CD4-positive, alpha-beta memory T cell (primary cell): ENCODE results near the gene IL18RAP. TPM values are rescaled to one million over a fixed set of nuclear protein-coding genes. Genes with fewer than 3 reads are reported as not detected.

ENCODE experiments used
- CTCF ChIA-PET: fragments of 350-600 bp; sonication (Branson Sonifier 250); formaldehyde crosslinking; loops from one replicate; lab custom pipeline; 2021; ENCODE audit warnings: inconsistent platforms; ENCODE audit not compliant: partially characterized antibody; lab: Charles Lee
- POLR2A ChIA-PET: fragments of 350-600 bp; sonication (Branson Sonifier 250); formaldehyde crosslinking; loops from one replicate; lab custom pipeline; 2021; ENCODE audit not compliant: partially characterized antibody; lab: Charles Lee
- DNase-seq, 5 donors: peaks; one replicate each; pipeline versions ENCODE4 v3.0.0 to v3.0.0-alpha.2; 2020 to 2022; ENCODE audit warnings: mixed read lengths in 1 of 5
- H3K27ac ChIP-seq: one replicate; pipeline ENCODE4 v1.7.0; 2013; ENCODE audit warnings: low read depth, low read length
- H3K27me3 ChIP-seq: 2 replicates; pipeline ENCODE4 v1.7.0; 2013; ENCODE audit warnings: mild to moderate bottlenecking, low read length, moderate library complexity; ENCODE audit not compliant: insufficient read depth
- H3K36me3 ChIP-seq: 2 replicates; pipeline ENCODE4 v1.7.0; 2013; ENCODE audit warnings: mild to moderate bottlenecking, low read length, moderate library complexity; ENCODE audit not compliant: insufficient read depth
- H3K4me1 ChIP-seq: 2 replicates; pipeline ENCODE4 v1.7.0; 2013; ENCODE audit warnings: mild to moderate bottlenecking, low read length, moderate library complexity; ENCODE audit not compliant: insufficient read depth
- H3K4me3 ChIP-seq, 2 donors: one replicate each; pipeline ENCODE4 v1.7.0; 2013; ENCODE audit warnings: low read length in 2 of 2, mild to moderate bottlenecking in 1 of 2
- H3K9me3 ChIP-seq, 2 donors: one replicate each; pipeline ENCODE4 v1.7.0; 2013; ENCODE audit warnings: low read length in 2 of 2, control low read depth in 1 of 2; ENCODE audit not compliant: control insufficient read depth in 1 of 2
- H3K27ac Mint-ChIP-seq, 7 donors: one replicate each; pipeline ENCODE4 v1.8.0; 2020 to 2021; ENCODE audit warnings: mixed read lengths in 7 of 7, mild to moderate bottlenecking in 6 of 7, inconsistent platforms in 3 of 7, moderate library complexity in 3 of 7
- H3K27me3 Mint-ChIP-seq, 2 donors: one replicate each; pipeline ENCODE4 v1.8.0; 2020 to 2021; ENCODE audit warnings: mixed read lengths in 2 of 2
- H3K36me3 Mint-ChIP-seq, 2 donors: one replicate each; pipeline ENCODE4 v1.8.0; 2020 to 2021; ENCODE audit warnings: mixed read lengths in 2 of 2, inconsistent platforms in 1 of 2, mild to moderate bottlenecking in 1 of 2
- H3K4me1 Mint-ChIP-seq, 4 donors: one replicate each; pipeline ENCODE4 v1.8.0; 2020 to 2021; ENCODE audit warnings: mixed read lengths in 4 of 4, mild to moderate bottlenecking in 1 of 4
- H3K4me3 Mint-ChIP-seq, 8 donors: one replicate each; pipeline ENCODE4 v1.8.0; 2020 to 2021; ENCODE audit warnings: mixed read lengths in 8 of 8, mild to moderate bottlenecking in 7 of 8, moderate library complexity in 6 of 8, inconsistent platforms in 3 of 8
- H3K9me3 Mint-ChIP-seq, 8 donors: one replicate each; pipeline ENCODE4 v1.8.0; 2020 to 2021; ENCODE audit warnings: mixed read lengths in 8 of 8, mild to moderate bottlenecking in 5 of 8, inconsistent platforms in 3 of 8, moderate library complexity in 1 of 8
- intact Hi-C: fragments of 100-400 bp; cut with micrococcal nuclease; formaldehyde crosslinking; loops from one replicate; pipeline ENCODE4 v1.15.1; 2023
- polyA plus RNA-seq, 2 donors: library from polyadenylated mRNA; unstranded; fragments of 300-500 nt; fragmentation: Illumina TruSeq; gene quantifications; one replicate each; pipeline ENCODE4 v1.2.3, GENCODE V29; 2021
- total RNA-seq, 2 experiments: library from RNA; stranded (reverse); gene quantifications; one replicate each; pipeline ENCODE4 v1.2.3, GENCODE V29; 2021

Gene IL18RAP
- total and polyA plus RNA-seq, 4 experiments from 2014 or later: 0.33 to 6.5 (median 4.6) TPM

DNA sequence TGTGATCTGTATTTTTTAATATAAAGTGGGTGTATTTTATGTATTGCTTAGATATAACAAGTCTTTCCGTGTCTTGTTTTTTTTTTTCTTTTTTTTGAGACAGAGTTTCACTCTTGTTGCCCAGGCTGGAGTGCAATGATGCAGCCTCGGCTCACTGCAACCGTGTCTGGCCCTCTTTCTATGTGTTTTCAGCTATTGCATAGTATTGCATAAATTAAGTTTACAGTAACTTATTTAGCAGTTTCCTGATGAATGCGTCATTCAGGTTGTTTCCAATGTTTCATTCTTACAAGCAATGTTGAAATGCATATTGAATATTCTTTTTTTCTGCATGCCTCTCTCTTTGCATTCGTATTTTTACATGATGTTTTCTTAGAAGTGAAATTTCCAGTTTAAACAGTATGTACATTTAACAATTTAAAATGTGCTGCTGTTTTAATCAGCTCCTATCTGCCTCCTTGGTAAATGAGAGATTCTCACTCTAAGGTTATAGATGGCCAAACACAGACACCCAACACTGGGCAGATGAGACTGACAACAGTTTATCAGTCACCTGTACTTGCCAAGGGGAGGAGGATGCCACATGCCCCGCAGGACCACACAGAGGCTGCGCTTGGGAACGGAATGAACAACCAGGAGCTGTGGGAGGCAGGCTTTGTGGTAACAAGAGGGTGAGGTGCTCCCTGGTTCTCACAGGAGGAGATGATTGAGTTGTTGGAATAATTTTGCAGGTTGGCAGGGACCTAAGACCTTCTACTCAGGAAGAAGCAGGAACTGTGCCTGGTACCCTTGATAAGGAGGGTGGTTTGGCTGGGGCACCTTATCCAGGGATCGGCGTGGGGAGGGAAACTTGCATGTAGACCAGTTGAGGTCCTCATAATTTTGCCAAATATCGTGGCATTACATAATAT, 57.6 kb downstream of the IL18RAP start:
- no peak overlapping the region for H3K27ac Mint-ChIP-seq
- no peaks in the 10 kb centered on the region for H3K36me3 Mint-ChIP-seq
- no peak overlapping the region for H3K4me3 ChIP-seq
- DNase-seq: no peak
- intact Hi-C loops: no loop called here
- no peak overlapping the region for H3K27ac ChIP-seq
- no peaks in the 10 kb centered on the region for H3K9me3 ChIP-seq
- no peak overlapping the region for H3K4me3 Mint-ChIP-seq
- H3K36me3 ChIP-seq: no peaks in the 10 kb centered on the region
- H3K27me3 Mint-ChIP-seq: peaks cover 13 to 15% of the 10 kb centered on the region in 2 donors
- no peaks in the 10 kb centered on the region for H3K9me3 Mint-ChIP-seq
- H3K4me1 ChIP-seq: no peaks in the 10 kb centered on the region
- ChIA-PET CTCF (no interaction called here), POLR2A (no interaction called here)
- no peaks in the 10 kb centered on the region for H3K4me1 Mint-ChIP-seq
- no peaks in the 10 kb centered on the region for H3K27me3 ChIP-seq

DNA sequence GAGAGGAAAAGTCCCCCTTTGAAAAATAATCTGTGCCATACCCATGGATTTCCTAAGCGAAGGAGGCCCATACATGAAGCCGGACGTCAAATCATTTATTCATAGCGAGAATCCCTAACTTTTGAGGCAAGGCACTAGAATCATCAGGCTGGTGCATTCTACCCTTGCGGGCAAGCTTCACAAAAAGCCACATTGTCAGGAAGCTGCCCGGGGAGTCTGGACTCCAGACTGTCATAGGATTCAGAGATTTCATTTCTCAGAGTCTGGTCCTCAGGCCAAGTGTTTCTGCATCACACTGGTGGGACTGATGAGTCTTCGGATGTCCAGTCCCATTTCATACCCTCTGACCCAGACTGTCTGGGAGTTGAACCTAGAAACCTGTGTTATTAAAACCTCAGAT, 59.0 kb downstream of the IL18RAP start:
- Histone ChIP-seq H3K4me3 (no peak overlapping the region), H3K4me1 (no peaks in the 10 kb centered on the region), H3K27me3 (no peaks in the 10 kb centered on the region), H3K27ac (no peak overlapping the region), H3K36me3 (no peaks in the 10 kb centered on the region), H3K9me3 (no peaks in the 10 kb centered on the region)
- Mint-ChIP-seq H3K36me3 (no peaks in the 10 kb centered on the region), H3K9me3 (no peaks in the 10 kb centered on the region), H3K27ac (no peak overlapping the region), H3K4me1 (no peaks in the 10 kb centered on the region), H3K4me3 (no peak overlapping the region), H3K27me3 (peaks cover 15 to 20% of the 10 kb centered on the region in 2 donors)
- POLR2A ChIA-PET: no interaction called here
- CTCF ChIA-PET: no interaction called here
- intact Hi-C loops: no loop called here
- DNase-seq: no peak

DNA sequence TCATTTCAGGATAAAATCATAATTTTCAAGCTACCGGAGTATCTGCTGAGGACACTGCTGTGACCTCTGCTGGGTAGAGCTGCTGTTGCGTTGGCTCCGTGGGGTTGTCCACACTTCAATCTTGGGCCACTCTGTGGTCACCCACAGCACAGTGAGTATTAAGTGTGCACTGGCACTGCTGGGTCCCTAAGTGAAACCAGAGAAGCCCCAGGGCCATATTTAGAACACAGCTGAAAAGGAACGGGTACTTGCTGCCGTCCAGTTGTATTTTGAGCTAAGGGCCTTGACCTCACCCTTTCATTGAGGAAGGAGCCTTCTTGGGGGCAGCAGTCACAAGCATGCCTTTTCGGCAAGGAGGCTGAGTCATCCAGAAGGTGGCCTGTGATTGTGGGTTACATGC, 60.1 kb downstream of the IL18RAP start:
- Histone ChIP-seq H3K27me3 (peaks cover 6% of the 10 kb centered on the region), H3K9me3 (no peaks in the 10 kb centered on the region), H3K36me3 (no peaks in the 10 kb centered on the region), H3K4me1 (no peaks in the 10 kb centered on the region), H3K4me3 (no peak overlapping the region), H3K27ac (no peak overlapping the region)
- no peaks in the 10 kb centered on the region for H3K9me3 Mint-ChIP-seq
- no peak overlapping the region for H3K4me3 Mint-ChIP-seq
- no peak for DNase-seq
- intact Hi-C loops: no loop called here
- H3K4me1 Mint-ChIP-seq: no peaks in the 10 kb centered on the region
- H3K36me3 Mint-ChIP-seq: no peaks in the 10 kb centered on the region
- H3K27me3 Mint-ChIP-seq: peaks cover 14 to 20% of the 10 kb centered on the region in 2 donors
- ChIA-PET POLR2A (no interaction called here), CTCF (interaction anchor here (2.9 kb wide), 1 partner anchor 10 kb away, joined by 15 read pairs; the partner anchor contains the start of gene SLC9A4)
- H3K27ac Mint-ChIP-seq: no peak overlapping the region

DNA sequence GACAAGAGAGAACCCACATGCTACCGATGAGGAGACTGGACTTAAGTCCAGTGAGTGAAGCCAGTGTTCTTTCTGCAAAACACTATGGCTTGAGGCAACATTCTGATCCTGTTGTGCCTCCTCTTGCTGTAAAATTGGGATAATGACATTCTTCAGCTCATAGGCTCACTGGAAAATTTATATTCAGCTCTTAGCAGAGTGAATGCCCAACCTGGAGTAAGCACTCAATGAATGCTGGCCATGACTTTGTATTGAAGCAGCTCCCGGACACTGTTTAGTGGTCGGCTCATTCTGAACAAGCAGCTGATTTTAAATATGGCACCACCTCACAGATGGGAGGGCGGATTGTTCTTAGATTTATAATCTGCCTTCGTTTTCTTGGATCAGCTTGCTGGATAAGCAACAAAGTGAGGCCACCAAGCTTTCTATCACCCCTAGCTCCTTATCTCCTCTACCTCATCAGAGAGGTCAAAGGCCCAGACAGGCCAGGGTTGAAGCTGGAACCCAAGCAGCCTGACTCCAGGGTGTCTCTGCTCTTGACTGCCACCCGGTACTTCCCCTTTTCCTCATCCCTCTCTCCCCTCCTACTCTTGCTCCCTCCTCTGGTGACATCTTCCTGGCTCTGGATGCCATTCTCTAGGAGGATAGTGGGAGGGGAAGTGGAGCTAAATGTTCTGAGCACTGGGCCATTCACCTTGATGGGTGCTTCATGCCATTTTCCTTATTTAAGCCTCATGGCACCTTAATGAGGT, 61.5 kb downstream of the IL18RAP start:
- Mint-ChIP-seq H3K36me3 (no peaks in the 10 kb centered on the region), H3K4me1 (peaks cover 3 to 7% (median 6%) of the 10 kb centered on the region in 4 donors), H3K4me3 (no peak overlapping the region), H3K27me3 (peaks cover 14 to 19% of the 10 kb centered on the region in 2 donors), H3K9me3 (no peaks in the 10 kb centered on the region), H3K27ac (no peak overlapping the region)
- POLR2A ChIA-PET: no interaction called here
- H3K4me3 ChIP-seq: no peak overlapping the region
- no peak for DNase-seq
- no peaks in the 10 kb centered on the region for H3K9me3 ChIP-seq
- CTCF ChIA-PET: interaction anchor here (2.9 kb wide), 1 partner anchor 11 kb away, joined by 15 read pairs; the partner anchor contains the start of gene SLC9A4
- peaks cover 6% of the 10 kb centered on the region for H3K27me3 ChIP-seq
- intact Hi-C loops: no loop called here
- no peaks in the 10 kb centered on the region for H3K36me3 ChIP-seq
- no peaks in the 10 kb centered on the region for H3K4me1 ChIP-seq
- no peak overlapping the region for H3K27ac ChIP-seq

DNA sequence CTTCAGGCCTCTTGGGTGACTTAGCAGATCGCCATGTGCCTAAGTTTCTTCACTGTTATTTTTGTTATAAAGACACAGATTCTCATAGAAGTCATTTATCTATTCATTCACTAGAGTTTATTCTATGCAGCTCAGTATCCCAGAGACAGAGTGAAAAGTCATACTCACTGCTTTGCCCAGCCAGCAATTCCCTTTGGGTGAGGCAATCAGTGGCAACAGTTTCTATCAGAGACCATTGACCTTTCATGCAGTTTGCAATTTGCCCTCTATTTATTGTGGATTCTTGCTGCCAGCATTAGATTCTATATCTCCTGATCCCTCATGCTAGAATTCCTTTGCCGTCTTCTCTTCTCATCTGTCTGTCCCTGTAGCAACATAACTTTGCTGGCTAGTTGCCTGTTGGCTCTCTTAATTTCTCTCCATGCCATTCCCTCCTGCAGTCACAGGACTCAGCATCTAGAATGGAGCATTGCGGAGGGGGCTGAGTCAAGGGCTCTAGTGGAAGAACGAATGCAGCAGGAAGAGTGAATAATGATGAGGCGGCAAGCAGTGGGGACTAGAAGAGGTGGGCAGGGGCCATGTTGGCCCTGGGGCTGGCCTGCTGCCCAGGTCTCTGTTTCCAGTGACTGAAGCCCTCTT, 62.3 kb downstream of the IL18RAP start:
- no peaks in the 10 kb centered on the region for H3K36me3 Mint-ChIP-seq
- H3K4me1 Mint-ChIP-seq: peaks cover 6 to 12% (median 10%) of the 10 kb centered on the region in 4 donors
- POLR2A ChIA-PET: no interaction called here
- H3K27ac Mint-ChIP-seq: no peak overlapping the region
- H3K27me3 Mint-ChIP-seq: peaks cover 12 to 19% of the 10 kb centered on the region in 2 donors
- H3K4me3 ChIP-seq: no peak overlapping the region
- H3K9me3 ChIP-seq: no peaks in the 10 kb centered on the region
- no peak overlapping the region for H3K4me3 Mint-ChIP-seq
- no peak for DNase-seq
- H3K27ac ChIP-seq: no peak overlapping the region
- no peaks in the 10 kb centered on the region for H3K9me3 Mint-ChIP-seq
- intact Hi-C loops: no loop called here
- H3K27me3 ChIP-seq: peaks cover 6% of the 10 kb centered on the region
- no peaks in the 10 kb centered on the region for H3K4me1 ChIP-seq
- CTCF ChIA-PET: interaction anchor here (2.9 kb wide), 1 partner anchor 12 kb away, joined by 15 read pairs; the partner anchor contains the start of gene SLC9A4
- H3K36me3 ChIP-seq: no peaks in the 10 kb centered on the region

DNA sequence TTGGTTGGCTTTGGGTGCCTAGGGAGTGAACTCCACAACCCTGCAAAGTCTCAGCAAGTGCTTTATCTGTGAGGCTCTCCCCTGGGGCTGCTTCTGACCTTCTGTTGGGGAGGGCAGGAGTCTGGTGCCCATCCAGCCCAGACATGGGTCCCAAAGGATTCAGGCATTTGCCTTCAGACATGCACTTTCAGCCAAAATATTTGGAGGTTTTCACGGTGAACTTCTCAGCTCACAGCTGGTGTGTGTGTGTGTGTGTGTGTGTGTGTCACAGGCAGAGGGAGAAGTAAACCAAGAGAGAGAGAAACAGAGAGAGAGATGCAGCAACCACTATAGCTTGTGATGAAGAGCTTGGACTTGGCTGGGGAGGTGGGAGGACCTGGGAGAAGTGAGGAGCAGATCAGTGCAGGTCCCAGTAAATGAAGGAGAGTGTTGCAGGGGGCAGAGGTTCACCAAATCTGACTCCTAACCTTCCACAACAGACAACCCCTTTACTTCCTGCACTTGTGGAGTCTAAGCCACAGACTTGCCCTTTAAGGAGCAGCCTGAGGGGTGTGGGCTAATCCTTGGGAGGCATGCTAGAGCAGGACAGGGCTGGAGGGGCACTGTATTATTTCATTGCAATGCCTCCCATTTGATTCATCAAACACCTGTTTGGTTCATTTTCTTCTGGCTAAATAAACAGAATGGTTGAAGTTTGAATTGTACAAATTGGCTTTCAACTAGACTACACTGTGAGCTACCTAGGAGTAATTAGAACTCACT, 64.2 kb downstream of the IL18RAP start:
- DNase-seq: no peak

More for the DNA sequence above, 64.2 kb downstream of the IL18RAP start:
- Histone ChIP-seq H3K9me3 (no peaks in the 10 kb centered on the region), H3K27ac (no peak overlapping the region), H3K36me3 (no peaks in the 10 kb centered on the region), H3K4me1 (no peaks in the 10 kb centered on the region), H3K4me3 (no peak overlapping the region), H3K27me3 (peaks cover 6% of the 10 kb centered on the region)
- Mint-ChIP-seq H3K4me3 (no peak overlapping the region), H3K27me3 (peaks cover 12 to 16% of the 10 kb centered on the region in 2 donors), H3K9me3 (peaks cover 0 to 5% (median under 1%) of the 10 kb centered on the region in 8 donors), H3K27ac (no peak overlapping the region), H3K36me3 (no peaks in the 10 kb centered on the region), H3K4me1 (peaks cover 6 to 12% (median 10%) of the 10 kb centered on the region in 4 donors)
- ChIA-PET POLR2A (interaction anchor here (0.7 kb wide), 1 partner anchor 139 kb away, joined by 3 read pairs; no protein-coding TSS in a partner anchor), CTCF (interaction anchor here (1.0 to 4.3 kb wide), 2 partner anchors 15 to 26 kb away, joined by 3 to 20 read pairs; partner anchors contain the start of gene SLC9A4)
- intact Hi-C loops: no loop called here
